ENCODE results near the gene RPL39. TPM values are rescaled to one million over a fixed set of nuclear protein-coding genes. Genes with fewer than 3 reads are reported as not detected.

Gene RPL39
- total and polyA plus RNA-seq, 7 donors, result 1,495 to 11,369 (median 6,879) TPM

DNA sequence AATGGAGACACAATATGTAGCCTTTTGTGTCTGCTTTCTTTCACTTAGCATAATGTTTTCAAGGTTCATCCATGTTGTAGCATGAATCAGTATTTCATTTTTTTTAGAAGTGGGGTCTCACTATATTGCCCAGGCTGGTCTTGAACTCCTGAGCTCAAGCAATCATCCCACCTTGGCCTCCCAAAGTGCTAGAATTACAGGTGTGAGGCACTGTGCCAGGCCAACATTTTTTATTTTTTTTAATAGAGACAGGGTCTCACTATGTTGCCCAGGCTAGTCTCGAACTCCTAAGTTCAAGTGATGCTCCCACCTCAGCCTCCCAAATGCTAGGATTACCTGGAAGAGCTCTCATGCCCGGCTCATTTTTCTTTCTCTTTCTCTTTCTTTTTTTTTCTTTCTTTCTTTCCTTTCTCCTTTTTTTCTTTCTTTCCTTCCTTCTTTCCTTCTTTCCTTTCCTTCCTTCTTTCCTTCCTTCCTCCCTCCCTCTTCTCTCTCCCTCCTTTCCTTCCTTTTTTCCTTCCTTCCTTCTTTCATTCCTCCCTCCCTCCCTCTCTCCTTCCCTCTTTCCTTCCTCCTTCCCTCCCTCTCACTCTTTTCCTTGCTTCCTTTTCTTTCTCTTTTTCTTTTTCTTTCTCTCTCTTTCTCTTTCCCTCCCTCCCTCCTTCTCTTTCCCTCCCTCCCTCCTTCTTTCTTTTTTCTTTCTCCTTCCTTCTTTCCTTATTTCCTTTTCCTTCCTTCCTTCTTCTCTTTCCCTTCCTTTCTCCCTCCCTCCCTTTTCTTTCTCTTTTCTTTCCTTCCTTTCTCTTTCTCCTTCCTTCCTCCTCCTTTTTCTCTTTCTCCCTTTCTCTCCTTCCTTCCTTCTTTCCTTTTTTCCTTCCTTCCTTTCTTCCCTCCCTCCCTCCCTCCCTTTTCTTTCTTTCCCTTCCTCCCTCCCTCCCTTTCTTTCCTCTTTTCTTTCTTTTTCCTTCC is 10.1 kb upstream of the RPL39 start:
- 93 to 94% methylated on average over 2 of the region's 2 CpGs for WGBS, 2 donors

GRCh38 chrX:119790977-119791436 is 423 bp downstream of the RPL39 start:
- Histone ChIP-seq H3K9me3 (no peaks in the 10 kb centered on the region), H3K27ac (peak overlapping the region; percentile 87 to 92 (median 90)), H3K36me3 (peaks cover 0 to 24% (median 0%) of the 10 kb centered on the region in 4 donors), H3K4me1 (peaks cover 0 to 37% (median 14%) of the 10 kb centered on the region in 4 donors), H3K4me3 (peak overlapping the region; percentile 54 to 66 (median 62)), H3K27me3 (no peaks in the 10 kb centered on the region)
- 0 to 1% methylated on average over 31 of the region's 31 CpGs for WGBS, 2 donors
- no peak for DNase-seq
- intact Hi-C loops (cut with DNase I), result loop anchor here (2.0 to 5.0 kb wide), 5 partner anchors 62 to 322 kb away; partner anchors contain the start of genes NKAP, SEPTIN6, SLC25A5 and UPF3B
- TF ChIP-seq POLR2A (IDR thresholded peaks at IDR 0.05), result no peak
- TF ChIP-seq POLR2AphosphoS5 (IDR thresholded peaks at IDR 0.05), result no peak
- TF ChIP-seq EP300 (IDR thresholded peaks at IDR 0.05), result no peak
- TF ChIP-seq, protein P1, sequence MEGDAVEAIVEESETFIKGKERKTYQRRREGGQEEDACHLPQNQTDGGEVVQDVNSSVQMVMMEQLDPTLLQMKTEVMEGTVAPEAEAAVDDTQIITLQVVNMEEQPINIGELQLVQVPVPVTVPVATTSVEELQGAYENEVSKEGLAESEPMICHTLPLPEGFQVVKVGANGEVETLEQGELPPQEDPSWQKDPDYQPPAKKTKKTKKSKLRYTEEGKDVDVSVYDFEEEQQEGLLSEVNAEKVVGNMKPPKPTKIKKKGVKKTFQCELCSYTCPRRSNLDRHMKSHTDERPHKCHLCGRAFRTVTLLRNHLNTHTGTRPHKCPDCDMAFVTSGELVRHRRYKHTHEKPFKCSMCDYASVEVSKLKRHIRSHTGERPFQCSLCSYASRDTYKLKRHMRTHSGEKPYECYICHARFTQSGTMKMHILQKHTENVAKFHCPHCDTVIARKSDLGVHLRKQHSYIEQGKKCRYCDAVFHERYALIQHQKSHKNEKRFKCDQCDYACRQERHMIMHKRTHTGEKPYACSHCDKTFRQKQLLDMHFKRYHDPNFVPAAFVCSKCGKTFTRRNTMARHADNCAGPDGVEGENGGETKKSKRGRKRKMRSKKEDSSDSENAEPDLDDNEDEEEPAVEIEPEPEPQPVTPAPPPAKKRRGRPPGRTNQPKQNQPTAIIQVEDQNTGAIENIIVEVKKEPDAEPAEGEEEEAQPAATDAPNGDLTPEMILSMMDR (IDR thresholded peaks at IDR 0.05), result no peak

More for the DNA sequence above, 10.1 kb upstream of the RPL39 start:
- Histone ChIP-seq H3K4me3 (no peak overlapping the region), H3K27me3 (no peaks in the 10 kb centered on the region), H3K27ac (no peak overlapping the region), H3K36me3 (no peaks in the 10 kb centered on the region), H3K4me1 (no peaks in the 10 kb centered on the region), H3K9me3 (no peaks in the 10 kb centered on the region)
- TF ChIP-seq POLR2AphosphoS5 (IDR thresholded peaks at IDR 0.05) (no peak), POLR2A (IDR thresholded peaks at IDR 0.05) (no peak), EP300 (IDR thresholded peaks at IDR 0.05) (no peak)
- TF ChIP-seq, protein P1 (IDR thresholded peaks at IDR 0.05), result no peak
- intact Hi-C loops (cut with DNase I), result no loop called here
- no peak for DNase-seq

DNA sequence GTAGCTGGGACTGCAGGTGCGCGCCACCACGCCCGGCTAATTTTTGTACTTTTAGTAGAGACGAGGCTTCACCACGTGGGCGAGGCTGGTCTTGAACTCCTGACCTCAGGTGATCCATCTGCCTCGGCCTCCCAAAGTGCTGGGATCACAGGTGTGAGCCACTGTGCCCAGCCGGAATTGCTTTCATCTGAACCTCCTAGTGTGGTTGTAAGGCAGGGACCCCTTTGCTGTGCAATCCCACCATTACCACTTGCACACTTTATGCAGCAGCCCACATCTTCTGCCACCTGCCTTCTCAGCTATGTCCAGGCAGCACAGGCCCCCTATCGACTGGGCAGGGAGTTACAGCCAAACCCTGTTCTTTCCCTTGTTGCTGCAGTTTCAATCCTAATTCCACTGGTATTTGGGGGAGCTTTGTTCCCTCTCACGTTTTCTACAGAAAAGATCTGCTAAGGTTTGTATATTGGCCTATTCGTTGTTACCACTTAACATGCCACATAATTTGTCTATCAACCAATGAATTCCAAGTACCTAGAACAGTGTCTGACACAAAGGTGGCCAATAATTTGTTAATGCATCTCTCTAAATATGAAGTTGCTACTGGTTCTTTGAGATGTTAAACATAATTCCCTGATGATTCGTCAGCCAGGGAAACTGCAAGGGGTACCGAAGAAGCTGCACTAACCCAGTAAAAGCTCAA is 6.5 kb downstream of the RPL39 start:
- Histone ChIP-seq H3K36me3 (peaks cover 0 to 38% (median 0%) of the 10 kb centered on the region in 4 donors), H3K9me3 (no peaks in the 10 kb centered on the region), H3K27me3 (no peaks in the 10 kb centered on the region), H3K27ac (no peak overlapping the region), H3K4me1 (peaks cover 0 to 25% (median 9%) of the 10 kb centered on the region in 4 donors), H3K4me3 (no peak overlapping the region)
- TF ChIP-seq POLR2AphosphoS5 (IDR thresholded peaks at IDR 0.05) (no peak), POLR2A (IDR thresholded peaks at IDR 0.05) (no peak), EP300 (IDR thresholded peaks at IDR 0.05) (no peak)
- TF ChIP-seq, protein P1 (IDR thresholded peaks at IDR 0.05), result no peak
- intact Hi-C loops (cut with DNase I), result no loop called here
- WGBS, 2 donors, result 58 to 76% methylated on average over 14 of the region's 14 CpGs
- DNase-seq, result no peak

GRCh38 chrX:119783026-119783425 is 8.4 kb downstream of the RPL39 start:
- 84 to 86% methylated on average over 5 of the region's 5 CpGs for WGBS, 2 donors
- peaks cover 0 to 27% (median 0%) of the 10 kb centered on the region in 4 donors for H3K36me3 ChIP-seq
- H3K9me3 ChIP-seq, result no peaks in the 10 kb centered on the region
- H3K4me1 ChIP-seq, result peaks cover 0 to 9% (median 4%) of the 10 kb centered on the region in 4 donors
- intact Hi-C loops (cut with DNase I), result no loop called here
- TF ChIP-seq POLR2AphosphoS5 (IDR thresholded peaks at IDR 0.05) (no peak), POLR2A (IDR thresholded peaks at IDR 0.05) (no peak), EP300 (IDR thresholded peaks at IDR 0.05) (no peak)
- TF ChIP-seq, protein P1 (IDR thresholded peaks at IDR 0.05), result no peak
- H3K27me3 ChIP-seq, result no peaks in the 10 kb centered on the region
- no peak overlapping the region for H3K27ac ChIP-seq
- no peak for DNase-seq
- no peak overlapping the region for H3K4me3 ChIP-seq

Measured in sigmoid colon (tissue), 7 donors.